ENCODE results near the gene MARVELD1.

The MARVELD1 gene

DNA sequence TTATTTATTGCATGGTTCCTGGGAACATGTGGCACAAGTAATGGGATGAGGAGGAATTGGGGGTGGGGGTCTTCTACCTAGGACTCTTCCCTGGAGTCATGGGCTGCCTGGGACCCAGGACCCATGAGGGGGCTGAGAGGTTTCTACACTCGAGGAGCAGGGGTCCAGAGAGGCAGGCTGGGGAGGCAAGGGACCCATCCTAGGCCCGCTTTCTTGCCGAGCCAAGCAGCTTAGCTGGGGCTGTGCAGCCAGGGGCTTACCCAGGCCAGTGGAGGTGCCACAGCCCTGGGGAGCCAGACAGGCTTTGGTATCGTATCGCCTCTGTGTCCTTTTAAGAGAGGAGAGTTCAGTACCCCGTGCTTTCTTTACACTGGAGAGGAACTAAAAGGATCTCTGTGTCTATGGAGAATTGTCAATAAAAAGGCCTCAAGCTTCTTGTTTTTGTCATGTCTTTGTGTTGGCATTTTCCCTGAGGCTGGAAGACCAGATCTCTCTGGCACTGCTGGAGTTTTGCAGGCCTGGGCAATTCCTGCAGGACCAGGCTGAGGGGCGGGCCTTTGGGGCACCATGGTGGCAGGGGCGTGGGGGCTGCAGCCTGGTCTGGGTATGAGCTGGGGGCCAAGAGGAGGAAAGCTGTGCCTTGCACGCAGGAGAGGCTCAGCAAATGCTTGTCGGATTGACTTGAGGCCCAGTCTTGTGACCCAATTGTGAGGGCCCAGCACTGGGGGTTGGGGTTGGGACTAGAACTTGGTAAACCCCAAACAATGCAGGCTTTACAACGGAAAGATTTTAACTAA is 47.1 kb downstream of the MARVELD1 start:
- Histone ChIP-seq H3K9ac (ENCODE audit: low read length) (no peak overlapping the region), H3K27me3 (ENCODE audit: control insufficient read depth, insufficient read depth, low read length) (no peaks in the 10 kb centered on the region), H3K4me1 (ENCODE audit: control insufficient read depth, insufficient read depth, low read length) (peaks cover 19% of the 10 kb centered on the region; the same call in 1 of the 2 replicates), H3K9me3 (ENCODE audit: control insufficient read depth, insufficient read depth, low read depth, low read length) (no peaks in the 10 kb centered on the region), H3K27ac (ENCODE audit: low read depth, low read length) (no peak overlapping the region), H3K36me3 (ENCODE audit: control insufficient read depth, insufficient read depth, low read length) (peaks cover 35% of the 10 kb centered on the region), H3K4me3 (ENCODE audit: low read depth, low read length) (no peak overlapping the region)

- H3K36me3 ChIP-seq (ENCODE audit: control insufficient read depth, insufficient read depth, low read length) = peaks cover 28% of the 10 kb centered on the region
- H3K9me3 ChIP-seq (ENCODE audit: control insufficient read depth, insufficient read depth, low read depth, low read length) = no peaks in the 10 kb centered on the region
- no peak overlapping the region for H3K27ac ChIP-seq (ENCODE audit: low read depth, low read length)
- H3K4me3 ChIP-seq (ENCODE audit: low read depth, low read length) = no peak overlapping the region
- H3K27me3 ChIP-seq (ENCODE audit: control insufficient read depth, insufficient read depth, low read length) = no peaks in the 10 kb centered on the region
- no peak overlapping the region for H3K9ac ChIP-seq (ENCODE audit: low read length)
- peaks cover 19% of the 10 kb centered on the region; the same call in 1 of the 2 replicates for H3K4me1 ChIP-seq (ENCODE audit: control insufficient read depth, insufficient read depth, low read length)
These were observed 47.9 kb downstream of the MARVELD1 start for GRCh38 chr10:97761331-97761865.

DNA sequence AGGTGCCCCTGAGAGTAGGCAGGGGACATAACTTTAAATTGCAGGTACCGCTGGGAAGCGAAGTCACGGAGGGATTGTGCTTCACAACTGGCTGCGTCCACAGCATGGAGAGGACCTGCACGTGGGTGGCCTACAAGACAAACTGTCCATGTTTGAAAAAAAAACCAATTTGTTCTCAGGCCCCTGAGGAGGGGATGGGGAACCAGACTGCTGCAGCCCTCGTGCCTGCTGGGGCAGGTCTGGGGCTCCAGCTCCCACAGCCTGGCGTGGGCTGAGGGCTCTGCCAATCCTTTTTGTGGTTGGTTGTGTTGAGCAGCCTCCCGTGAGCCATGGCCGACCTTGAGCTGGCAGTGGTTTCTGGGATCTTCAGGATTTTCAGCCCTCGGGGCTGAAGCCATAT is 48.5 kb downstream of the MARVELD1 start:
- Histone ChIP-seq H3K36me3 (ENCODE audit: control insufficient read depth, insufficient read depth, low read length) (peaks cover 21% of the 10 kb centered on the region), H3K27ac (ENCODE audit: low read depth, low read length) (no peak overlapping the region), H3K9ac (ENCODE audit: low read length) (no peak overlapping the region), H3K4me3 (ENCODE audit: low read depth, low read length) (no peak overlapping the region), H3K4me1 (ENCODE audit: control insufficient read depth, insufficient read depth, low read length) (peaks cover 19% of the 10 kb centered on the region; the same call in 1 of the 2 replicates), H3K9me3 (ENCODE audit: control insufficient read depth, insufficient read depth, low read depth, low read length) (no peaks in the 10 kb centered on the region), H3K27me3 (ENCODE audit: control insufficient read depth, insufficient read depth, low read length) (no peaks in the 10 kb centered on the region)

DNA sequence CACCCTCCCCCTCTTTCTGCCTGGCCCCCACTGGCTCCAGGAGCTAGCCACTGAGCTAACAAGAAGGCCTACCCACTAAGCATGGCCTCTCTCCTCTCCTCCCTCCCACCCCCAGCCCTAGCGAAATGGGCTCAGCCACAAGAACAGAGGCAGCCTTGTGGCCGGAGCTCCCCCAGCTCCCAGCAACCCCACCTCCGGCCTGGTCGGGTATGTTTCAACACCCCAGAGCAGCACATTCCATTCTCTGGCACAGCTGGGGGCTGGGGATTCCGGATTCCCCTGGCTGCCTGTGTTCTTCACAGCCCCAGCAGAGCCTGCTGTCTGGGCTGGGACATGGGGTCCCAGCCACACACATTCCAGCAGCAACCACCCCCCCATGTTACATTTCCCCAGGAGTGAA is 49.3 kb downstream of the MARVELD1 start:
- no peak overlapping the region for H3K9ac ChIP-seq (ENCODE audit: low read length)

GRCh38 chr10:97763411-97763810 is 49.9 kb downstream of the MARVELD1 start:
- Histone ChIP-seq H3K36me3 (ENCODE audit: control insufficient read depth, insufficient read depth, low read length) (peaks cover 14% of the 10 kb centered on the region), H3K4me3 (ENCODE audit: low read depth, low read length) (no peak overlapping the region), H3K4me1 (ENCODE audit: control insufficient read depth, insufficient read depth, low read length) (peaks cover 19% of the 10 kb centered on the region; the same call in 1 of the 2 replicates), H3K9ac (ENCODE audit: low read length) (no peak overlapping the region), H3K27me3 (ENCODE audit: control insufficient read depth, insufficient read depth, low read length) (peaks cover 8% of the 10 kb centered on the region), H3K9me3 (ENCODE audit: control insufficient read depth, insufficient read depth, low read depth, low read length) (no peaks in the 10 kb centered on the region), H3K27ac (ENCODE audit: low read depth, low read length) (no peak overlapping the region)

More for the DNA sequence above, 49.3 kb downstream of the MARVELD1 start:
- Histone ChIP-seq H3K4me3 (ENCODE audit: low read depth, low read length) (no peak overlapping the region), H3K9me3 (ENCODE audit: control insufficient read depth, insufficient read depth, low read depth, low read length) (no peaks in the 10 kb centered on the region), H3K27me3 (ENCODE audit: control insufficient read depth, insufficient read depth, low read length) (peaks cover 2% of the 10 kb centered on the region; the same call in 1 of the 2 replicates), H3K27ac (ENCODE audit: low read depth, low read length) (no peak overlapping the region), H3K4me1 (ENCODE audit: control insufficient read depth, insufficient read depth, low read length) (peaks cover 19% of the 10 kb centered on the region; the same call in 1 of the 2 replicates), H3K36me3 (ENCODE audit: control insufficient read depth, insufficient read depth, low read length) (peaks cover 14% of the 10 kb centered on the region)

- H3K27me3 ChIP-seq (ENCODE audit: control insufficient read depth, insufficient read depth, low read length) = peaks cover 13% of the 10 kb centered on the region
- no peak overlapping the region for H3K9ac ChIP-seq (ENCODE audit: low read length)
These were observed 50.4 kb downstream of the MARVELD1 start for GRCh38 chr10:97763947-97764346.

GRCh38 chr10:97764519-97764931 is 51.0 kb downstream of the MARVELD1 start:
- no peak overlapping the region for H3K4me3 ChIP-seq (ENCODE audit: low read depth, low read length)
- H3K36me3 ChIP-seq (ENCODE audit: control insufficient read depth, insufficient read depth, low read length) = peaks cover 14% of the 10 kb centered on the region
- H3K4me1 ChIP-seq (ENCODE audit: control insufficient read depth, insufficient read depth, low read length) = peaks cover 19% of the 10 kb centered on the region; the same call in 1 of the 2 replicates
- H3K27ac ChIP-seq (ENCODE audit: low read depth, low read length) = no peak overlapping the region
- H3K27me3 ChIP-seq (ENCODE audit: control insufficient read depth, insufficient read depth, low read length) = peaks cover 19% of the 10 kb centered on the region
- H3K9me3 ChIP-seq (ENCODE audit: control insufficient read depth, insufficient read depth, low read depth, low read length) = no peaks in the 10 kb centered on the region
- peak overlapping the region; percentile 34 for H3K9ac ChIP-seq (ENCODE audit: low read length)

More at GRCh38 chr10:97763947-97764346, 50.4 kb downstream of the MARVELD1 start:
- Histone ChIP-seq H3K4me1 (ENCODE audit: control insufficient read depth, insufficient read depth, low read length) (peaks cover 19% of the 10 kb centered on the region; the same call in 1 of the 2 replicates), H3K36me3 (ENCODE audit: control insufficient read depth, insufficient read depth, low read length) (peaks cover 14% of the 10 kb centered on the region), H3K27ac (ENCODE audit: low read depth, low read length) (no peak overlapping the region), H3K9me3 (ENCODE audit: control insufficient read depth, insufficient read depth, low read depth, low read length) (no peaks in the 10 kb centered on the region), H3K4me3 (ENCODE audit: low read depth, low read length) (no peak overlapping the region)

DNA sequence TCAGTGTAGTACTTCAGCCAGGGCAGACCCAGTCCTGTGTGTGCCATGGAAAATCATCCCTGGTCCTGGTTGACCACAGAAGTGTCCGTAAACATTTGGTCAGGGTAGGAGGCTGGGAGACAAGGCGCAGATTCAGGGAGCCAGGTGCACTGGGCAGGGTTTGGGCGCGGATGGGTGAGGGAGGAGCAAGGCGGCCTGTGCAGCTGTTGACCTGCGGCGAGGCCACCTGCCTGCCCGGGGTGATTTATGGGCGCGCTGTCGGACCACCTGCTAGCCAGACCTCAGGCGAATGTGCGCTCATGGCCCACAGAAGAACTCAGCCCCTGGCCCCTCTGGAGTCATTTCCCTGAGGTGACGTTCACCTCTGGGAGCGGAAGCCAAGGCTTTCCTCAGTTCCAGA is 51.7 kb downstream of the MARVELD1 start:
- Histone ChIP-seq H3K27me3 (ENCODE audit: control insufficient read depth, insufficient read depth, low read length) (peaks cover 26% of the 10 kb centered on the region), H3K4me3 (ENCODE audit: low read depth, low read length) (no peak overlapping the region), H3K27ac (ENCODE audit: low read depth, low read length) (no peak overlapping the region), H3K9ac (ENCODE audit: low read length) (no peak overlapping the region), H3K9me3 (ENCODE audit: control insufficient read depth, insufficient read depth, low read depth, low read length) (no peaks in the 10 kb centered on the region), H3K36me3 (ENCODE audit: control insufficient read depth, insufficient read depth, low read length) (peaks cover 8% of the 10 kb centered on the region; the same call in 1 of the 2 replicates), H3K4me1 (ENCODE audit: control insufficient read depth, insufficient read depth, low read length) (peaks cover 19% of the 10 kb centered on the region; the same call in 1 of the 2 replicates)

DNA sequence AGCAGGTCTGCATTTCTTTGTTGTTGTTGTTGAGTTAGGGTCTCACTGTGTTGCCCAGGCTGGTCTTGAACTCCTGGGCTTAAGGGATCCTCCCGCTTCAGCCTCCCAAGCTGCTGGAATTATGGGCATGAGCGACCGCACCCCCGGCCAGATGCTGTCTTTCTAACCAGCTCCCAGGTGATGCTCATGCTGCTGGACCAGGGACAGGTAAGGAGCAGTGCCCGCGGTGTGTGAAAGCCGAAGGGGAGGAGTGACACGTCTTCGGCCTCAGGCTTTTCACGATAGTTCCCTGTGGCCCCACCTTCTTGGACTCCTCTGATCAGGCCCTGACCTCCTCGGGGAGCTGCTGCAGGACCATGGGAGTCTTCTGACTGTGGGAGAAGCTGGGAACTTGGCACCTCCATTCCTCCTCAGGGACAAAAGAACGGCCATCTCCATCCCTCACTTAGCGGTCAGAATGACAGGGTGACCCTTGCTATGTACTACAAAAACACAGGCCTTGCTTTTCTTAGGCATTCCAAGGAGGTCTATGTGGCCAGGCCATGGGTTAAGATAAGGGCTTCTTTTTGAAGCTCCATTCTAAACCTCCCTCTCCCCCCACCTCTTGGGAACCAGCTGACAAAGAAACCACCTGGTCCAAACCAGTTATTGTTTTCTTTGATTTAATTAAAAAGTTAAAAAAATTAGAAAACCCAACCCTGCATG is 52.7 kb downstream of the MARVELD1 start:
- peaks cover 36% of the 10 kb centered on the region for H3K27me3 ChIP-seq (ENCODE audit: control insufficient read depth, insufficient read depth, low read length)
- H3K9me3 ChIP-seq (ENCODE audit: control insufficient read depth, insufficient read depth, low read depth, low read length) = no peaks in the 10 kb centered on the region
- no peak overlapping the region for H3K9ac ChIP-seq (ENCODE audit: low read length)
- no peak overlapping the region for H3K4me3 ChIP-seq (ENCODE audit: low read depth, low read length)
- H3K27ac ChIP-seq (ENCODE audit: low read depth, low read length) = no peak overlapping the region
- H3K4me1 ChIP-seq (ENCODE audit: control insufficient read depth, insufficient read depth, low read length) = peaks cover 24% of the 10 kb centered on the region; the same call in 1 of the 2 replicates
- 0 out of 2 replicates have a peak, but pooled peaks cover 4% of the 10 kb centered on the region for H3K36me3 ChIP-seq (ENCODE audit: control insufficient read depth, insufficient read depth, low read length)

DNA sequence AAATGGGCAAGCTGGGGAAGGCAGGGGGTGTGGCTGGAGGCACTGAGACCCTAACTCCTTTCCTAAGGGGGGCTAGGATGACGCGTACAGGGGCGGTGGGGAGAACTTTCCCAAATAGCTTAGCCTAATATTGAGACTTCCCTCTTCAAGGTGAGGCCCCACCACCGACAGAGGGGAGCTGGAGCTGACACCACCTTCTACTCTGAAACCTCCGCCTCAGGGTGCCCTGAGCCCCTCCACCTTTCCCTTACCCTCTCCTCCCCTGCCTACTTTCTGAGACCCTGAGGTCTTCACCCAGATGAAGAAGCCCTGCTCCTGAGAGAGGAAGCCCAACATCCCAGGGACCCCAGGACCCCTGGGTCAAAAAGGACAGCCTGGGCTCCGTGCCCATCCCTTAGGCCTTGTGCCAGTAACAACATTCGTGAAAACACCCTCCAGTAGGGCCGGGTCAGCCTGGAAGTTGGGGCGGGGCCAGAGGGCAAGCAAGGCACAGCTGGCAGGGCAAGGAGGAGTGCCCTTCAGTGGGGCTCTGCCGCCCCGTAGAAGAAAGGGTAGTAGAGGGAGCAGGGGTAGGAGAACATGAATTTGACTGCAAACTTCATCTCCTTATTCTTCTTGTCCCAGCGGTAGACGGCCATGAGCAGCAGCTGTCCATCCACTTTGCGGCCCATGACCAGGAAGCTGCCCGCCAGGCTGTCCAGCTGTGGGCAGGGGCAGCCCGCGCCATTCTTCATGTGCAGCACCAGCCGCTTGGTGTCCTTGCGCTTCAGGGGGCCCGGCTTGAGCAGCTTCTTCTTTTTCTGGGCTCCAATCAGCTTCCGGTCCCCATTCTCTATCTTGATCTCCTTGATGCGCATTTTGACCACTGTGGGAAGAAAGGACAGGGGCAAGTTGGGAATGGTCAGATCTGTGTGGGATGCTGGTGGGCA is 53.7 kb downstream of the MARVELD1 start:
- no peak overlapping the region for H3K9ac ChIP-seq (ENCODE audit: low read length)
- H3K4me1 ChIP-seq (ENCODE audit: control insufficient read depth, insufficient read depth, low read length) = peaks cover 25% of the 10 kb centered on the region; the same call in 1 of the 2 replicates
- peaks cover 46% of the 10 kb centered on the region for H3K27me3 ChIP-seq (ENCODE audit: control insufficient read depth, insufficient read depth, low read length)
- H3K4me3 ChIP-seq (ENCODE audit: low read depth, low read length) = no peak overlapping the region
- H3K36me3 ChIP-seq (ENCODE audit: control insufficient read depth, insufficient read depth, low read length) = 0 out of 2 replicates have a peak, but pooled peaks cover 3% of the 10 kb centered on the region
- no peaks in the 10 kb centered on the region for H3K9me3 ChIP-seq (ENCODE audit: control insufficient read depth, insufficient read depth, low read depth, low read length)
- H3K27ac ChIP-seq (ENCODE audit: low read depth, low read length) = no peak overlapping the region
